Stimulated activated naive CD4-positive, alpha-beta T cell treated with Interleukin-2 at 50 U/mL for 16 hours (primary cell): ENCODE data around the gene MCC.

ENCODE experiments used
- DNase-seq: peaks from one replicate; lab custom pipeline; 2025; lab: John Stamatoyannopoulos, UW

Gene MCC

GRCh38 chr5:113029614-113030013 lies 458.6 kb downstream of the MCC start:
- DNase-seq, result no peak

- no peak for DNase-seq
Observed at GRCh38 chr5:113027431-113027830, 460.8 kb downstream of the MCC start.

GRCh38 chr5:113027015-113027414 lies 461.2 kb downstream of the MCC start:
- no peak for DNase-seq

GRCh38 chr5:113026211-113026610 lies 462.0 kb downstream of the MCC start:
- no peak for DNase-seq

GRCh38 chr5:113025596-113025995 lies 462.7 kb downstream of the MCC start:
- DNase-seq, result no peak

GRCh38 chr5:113024076-113024697 lies 464.1 kb downstream of the MCC start:
- no peak for DNase-seq

- no peak for DNase-seq
Observed at GRCh38 chr5:113022661-113023060, 465.6 kb downstream of the MCC start.

- peak; percentile 2 for DNase-seq
Observed at GRCh38 chr5:113020461-113021273, 467.6 kb downstream of the MCC start.

- no peak for DNase-seq
Observed at GRCh38 chr5:113017881-113018635, 470.2 kb downstream of the MCC start.

GRCh38 chr5:113005454-113005853 lies 482.8 kb downstream of the MCC start:
- DNase-seq, result no peak

- no peak for DNase-seq
Observed at GRCh38 chr5:113003763-113004162, 484.5 kb downstream of the MCC start.

GRCh38 chr5:113002423-113002822 lies 485.8 kb downstream of the MCC start:
- no peak for DNase-seq

- no peak for DNase-seq
Observed at GRCh38 chr5:113000466-113000865, 487.8 kb downstream of the MCC start.

- DNase-seq, result no peak
Observed at GRCh38 chr5:112998296-112998695, 490.0 kb downstream of the MCC start.

- DNase-seq, result no peak
Observed at GRCh38 chr5:112996830-112997374, 491.4 kb downstream of the MCC start.

GRCh38 chr5:112995764-112996618 lies 492.3 kb downstream of the MCC start:
- peak; percentile 61 for DNase-seq

- no peak for DNase-seq
Observed at GRCh38 chr5:112986224-112986623, 502.0 kb downstream of the MCC start.

GRCh38 chr5:112983363-112983762 lies 504.9 kb downstream of the MCC start:
- DNase-seq, result no peak

- no peak for DNase-seq
Observed at GRCh38 chr5:112979723-112980122, 508.5 kb downstream of the MCC start.

- DNase-seq, result no peak
Observed at GRCh38 chr5:112978836-112979235, 509.4 kb downstream of the MCC start.

GRCh38 chr5:112977440-112977861 lies 510.8 kb downstream of the MCC start:
- DNase-seq, result no peak
